Spinal cord (tissue), 10 donors: ENCODE data around the gene HFE. TPM values are rescaled to one million over a fixed set of nuclear protein-coding genes. Genes with fewer than 3 reads are reported as not detected.

ENCODE experiments used
- DNase-seq, 6 donors: peaks; one replicate each; pipeline versions ENCODE4 v3.0.0 to v3.0.0-alpha.2; 2013 to 2015; ENCODE audit warnings: low spot score in 6 of 6, low read depth in 4 of 6
- H3K27ac ChIP-seq: one replicate; pipeline ENCODE4 v1.5.1; 2013; ENCODE audit warnings: low read depth, low read length, control low read depth
- H3K27me3 ChIP-seq: one replicate; pipeline ENCODE4 v1.6.1; 2013; ENCODE audit warnings: low read length; ENCODE audit not compliant: control insufficient read depth, insufficient read depth
- H3K36me3 ChIP-seq: one replicate; pipeline ENCODE4 v1.6.1; 2013; ENCODE audit warnings: low read length; ENCODE audit not compliant: control insufficient read depth, insufficient read depth
- H3K4me1 ChIP-seq: one replicate; pipeline ENCODE4 v1.6.1; 2013; ENCODE audit warnings: low read length; ENCODE audit not compliant: control insufficient read depth, insufficient read depth
- H3K4me3 ChIP-seq: one replicate; pipeline ENCODE4 v1.5.1; 2013; ENCODE audit warnings: low read depth, low read length, control low read depth
- H3K9me3 ChIP-seq: one replicate; pipeline ENCODE4 v1.6.1; 2013; ENCODE audit warnings: low read length; ENCODE audit not compliant: control insufficient read depth, insufficient read depth
- WGBS: methylation state at CpG from one replicate; pipeline ENCODE4 v1.1.5; 2013; ENCODE audit warnings: missing lambda C conversion rate; ENCODE audit not compliant: insufficient coverage; 5-methylcytosine and 5-hydroxymethylcytosine counted together
- polyA plus RNA-seq, 2 donors: library from polyadenylated mRNA; unstranded; fragments of 120-200 nt; gene quantifications; one replicate each; pipeline ENCODE4 v1.2.1, GENCODE V29; 2013; ENCODE audit not compliant: insufficient read length in 2 of 2
- total RNA-seq, 2 donors: library from RNA; depleted of rRNA in 1 of 2; stranded (reverse); fragments of 120-200 nt in 1 of 2; fragments of >200 nt in 1 of 2; gene quantifications; one replicate each; pipeline versions ENCODE4 v1.2.3 to v1.2.4, GENCODE V29; 2013 to 2014
- donor health status: healthy.

Gene HFE
- total and polyA plus RNA-seq, 4 donors: 4.2 to 8.9 (median 5.3) TPM

DNA sequence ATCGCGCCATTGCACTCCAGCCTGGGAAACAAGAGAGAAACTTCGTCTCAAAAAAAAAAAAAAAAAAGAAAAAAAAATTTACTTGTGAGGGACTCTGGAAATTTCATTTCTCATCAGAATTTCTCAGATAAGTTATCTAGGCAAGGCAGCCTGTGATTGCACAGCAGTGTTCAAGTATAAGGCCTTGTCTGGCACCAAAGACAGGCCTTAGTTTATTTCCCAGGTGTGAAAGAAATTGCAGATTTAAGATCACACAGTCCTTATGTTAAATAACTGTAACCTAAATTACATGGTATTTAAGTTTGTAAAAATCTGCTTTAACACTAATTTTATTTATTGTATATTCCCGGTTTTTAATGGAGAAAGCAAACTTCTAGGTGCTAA is 34.8 kb downstream of the HFE start:
- Histone ChIP-seq H3K27me3 (no peaks in the 10 kb centered on the region), H3K36me3 (no peaks in the 10 kb centered on the region), H3K27ac (peak overlapping the region; percentile 96), H3K4me1 (no peaks in the 10 kb centered on the region), H3K9me3 (no peaks in the 10 kb centered on the region), H3K4me3 (no peak overlapping the region)
- no CpG with 5 or more reads among the region's 4 CpGs for WGBS
- DNase-seq: no peak

DNA sequence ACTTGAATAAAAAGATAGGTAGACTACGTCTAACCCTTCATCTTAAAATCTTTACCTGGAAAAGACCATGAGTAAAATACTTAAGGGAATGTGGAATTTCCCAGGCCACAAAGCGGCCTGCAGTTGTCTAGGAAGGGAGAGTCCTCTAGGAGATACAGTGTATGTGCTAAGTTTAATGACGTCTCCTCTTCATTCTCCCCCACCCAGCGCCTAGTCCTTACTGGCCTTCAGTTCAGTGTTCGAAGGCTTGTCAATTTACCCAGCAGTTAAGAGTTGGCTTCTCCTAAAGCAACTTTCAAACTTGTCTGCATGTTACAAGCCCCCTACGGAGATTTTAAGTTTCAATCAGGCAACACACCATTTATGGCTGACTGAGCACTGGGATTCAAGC is 35.2 kb downstream of the HFE start:
- Histone ChIP-seq H3K4me3 (peak overlapping the region; percentile 99), H3K27me3 (no peaks in the 10 kb centered on the region), H3K27ac (peak overlapping the region; percentile 96), H3K36me3 (no peaks in the 10 kb centered on the region), H3K9me3 (no peaks in the 10 kb centered on the region), H3K4me1 (no peaks in the 10 kb centered on the region)
- no CpG with 5 or more reads among the region's 6 CpGs for WGBS
- no peak for DNase-seq

DNA sequence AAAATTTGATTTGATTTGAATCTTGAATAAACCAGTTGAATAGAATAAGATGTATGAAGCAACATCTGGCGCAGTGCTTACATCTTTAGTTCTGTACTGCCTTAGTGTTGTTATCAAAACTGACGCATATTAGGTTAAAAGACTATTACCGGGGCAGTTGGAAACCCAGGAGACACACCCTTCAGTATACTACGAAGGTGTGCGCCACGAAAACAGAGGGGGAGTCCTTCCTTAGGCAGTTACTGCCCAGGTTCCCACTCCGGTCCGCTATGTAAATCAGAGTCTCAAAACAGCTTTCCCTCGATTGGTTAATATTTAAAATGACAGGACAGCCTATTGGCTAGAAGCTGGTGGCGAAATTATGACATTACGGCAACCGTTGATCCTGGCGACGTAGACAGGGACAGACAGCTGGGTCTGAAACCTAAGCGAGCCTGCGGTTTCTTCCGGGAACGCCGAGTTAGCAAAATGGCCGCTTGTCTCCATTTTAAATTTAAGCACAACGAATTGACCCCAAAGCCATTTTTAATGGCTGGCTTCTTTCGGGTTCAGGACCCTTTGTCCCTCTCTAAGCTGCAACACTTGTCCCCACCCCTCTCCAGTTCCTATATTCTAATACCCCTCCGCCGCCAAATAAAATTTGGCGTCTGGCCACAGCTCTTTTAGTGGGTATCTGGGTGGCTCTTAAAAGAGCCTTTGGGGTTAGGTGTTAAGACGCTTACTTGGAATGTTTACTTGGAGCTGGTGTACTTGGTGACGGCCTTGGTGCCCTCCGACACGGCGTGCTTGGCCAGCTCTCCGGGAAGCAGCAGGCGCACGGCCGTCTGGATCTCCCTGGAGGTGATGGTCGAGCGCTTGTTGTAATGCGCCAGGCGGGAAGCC is 35.8 kb downstream of the HFE start:
- Histone ChIP-seq H3K4me3 (peak overlapping the region; percentile 99), H3K27ac (peak overlapping the region; percentile 96), H3K36me3 (peaks cover 5% of the 10 kb centered on the region), H3K27me3 (no peaks in the 10 kb centered on the region), H3K9me3 (no peaks in the 10 kb centered on the region), H3K4me1 (peaks cover 4% of the 10 kb centered on the region)
- DNase-seq: peak; percentile 91 to 100 (median 96)
- under 1% methylated on average over 35 of the region's 38 CpGs for WGBS

DNA sequence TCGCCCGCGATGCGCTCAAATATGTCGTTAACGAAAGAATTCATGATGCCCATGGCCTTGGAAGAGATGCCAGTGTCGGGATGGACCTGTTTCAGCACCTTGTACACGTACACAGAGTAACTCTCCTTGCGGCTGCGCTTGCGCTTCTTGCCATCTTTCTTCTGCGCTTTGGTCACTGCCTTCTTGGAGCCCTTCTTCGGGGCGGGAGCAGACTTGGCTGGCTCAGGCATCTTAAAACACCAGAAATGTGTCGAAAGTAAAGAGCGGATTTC is 36.4 kb downstream of the HFE start:
- Histone ChIP-seq H3K4me1 (peaks cover 4% of the 10 kb centered on the region), H3K9me3 (no peaks in the 10 kb centered on the region), H3K4me3 (peak overlapping the region; percentile 99), H3K27me3 (no peaks in the 10 kb centered on the region), H3K27ac (peak overlapping the region; percentile 96), H3K36me3 (peaks cover 6% of the 10 kb centered on the region)
- 0% methylated on average over 16 of the region's 16 CpGs for WGBS
- DNase-seq: no peak

DNA sequence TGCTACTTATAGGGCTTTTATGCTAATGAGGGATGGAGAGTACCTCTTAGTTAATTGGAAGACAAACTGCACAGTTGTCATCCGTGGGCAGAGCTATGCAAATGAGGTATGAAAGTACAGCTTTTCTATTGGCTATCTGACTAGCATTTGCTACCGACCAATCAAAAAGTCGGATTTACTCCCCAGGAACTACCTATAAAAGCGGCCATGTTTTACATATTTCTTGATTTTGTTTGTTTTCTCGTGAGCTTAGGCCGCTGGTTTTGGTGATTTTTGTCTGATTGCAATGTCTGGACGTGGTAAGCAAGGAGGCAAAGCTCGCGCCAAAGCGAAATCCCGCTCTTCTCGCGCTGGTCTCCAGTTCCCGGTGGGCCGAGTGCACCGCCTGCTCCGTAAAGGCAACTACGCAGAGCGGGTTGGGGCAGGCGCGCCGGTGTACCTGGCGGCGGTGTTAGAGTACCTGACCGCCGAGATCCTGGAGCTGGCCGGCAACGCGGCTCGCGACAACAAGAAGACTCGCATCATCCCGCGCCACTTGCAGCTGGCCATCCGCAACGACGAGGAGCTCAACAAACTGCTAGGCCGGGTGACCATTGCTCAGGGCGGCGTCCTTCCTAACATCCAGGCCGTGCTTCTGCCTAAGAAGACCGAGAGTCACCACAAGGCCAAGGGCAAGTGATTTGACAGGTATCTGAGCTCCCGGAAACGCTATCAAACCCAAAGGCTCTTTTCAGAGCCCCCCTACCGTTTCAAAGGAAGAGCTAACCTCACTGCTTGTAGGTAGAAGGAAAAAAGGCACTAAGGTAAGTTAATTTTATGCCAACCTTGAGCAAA is 36.9 kb downstream of the HFE start:
- DNase-seq: peak; percentile 91 to 99 (median 96)
- Histone ChIP-seq H3K4me1 (peaks cover 4% of the 10 kb centered on the region), H3K27me3 (no peaks in the 10 kb centered on the region), H3K27ac (peak overlapping the region; percentile 96), H3K4me3 (peak overlapping the region; percentile 99), H3K36me3 (peaks cover 7% of the 10 kb centered on the region), H3K9me3 (no peaks in the 10 kb centered on the region)
- WGBS: 0% methylated on average over 41 of the region's 45 CpGs

DNA sequence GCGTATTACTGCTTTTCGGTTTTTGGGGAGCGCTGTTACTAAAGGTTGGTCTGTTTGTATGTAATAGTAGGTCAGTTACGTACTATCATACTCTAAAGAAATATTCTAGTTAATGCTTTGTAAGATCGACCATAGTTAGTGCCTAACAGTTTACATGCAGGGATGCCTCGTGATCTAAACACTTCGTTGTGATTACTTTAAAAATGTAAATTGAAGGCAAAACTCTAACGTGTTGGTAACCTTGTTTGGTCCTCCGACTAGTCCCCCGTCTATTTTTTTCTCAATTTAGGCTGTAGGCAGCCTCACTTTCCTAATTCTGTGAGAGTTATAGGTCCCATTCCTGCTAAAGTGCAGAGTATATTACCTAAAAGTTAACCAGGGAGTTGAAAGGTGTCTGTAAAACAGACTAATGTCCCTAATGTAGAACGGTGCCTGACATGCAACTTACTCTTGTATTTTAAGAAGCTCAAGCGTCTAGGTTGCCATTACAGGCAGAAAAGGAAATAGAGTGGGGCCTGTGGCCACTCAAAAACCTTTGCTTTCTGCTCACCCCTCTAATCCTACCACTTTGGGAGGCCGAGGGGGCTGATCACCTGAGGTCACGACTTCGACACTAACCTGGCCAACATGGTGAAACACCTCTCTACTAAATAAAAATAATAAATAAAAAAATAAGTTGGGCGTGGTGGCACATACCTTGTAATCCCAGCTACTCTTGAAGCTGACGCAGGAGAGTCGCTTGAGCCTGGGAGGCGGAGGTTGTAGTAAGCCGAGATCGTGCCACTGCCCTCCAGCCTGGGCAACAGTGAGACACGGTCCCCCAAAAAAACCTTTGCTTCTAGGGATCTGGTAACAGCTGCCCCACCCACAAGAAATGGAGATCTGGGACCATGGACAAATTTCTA is 37.8 kb downstream of the HFE start:
- Histone ChIP-seq H3K4me3 (peak overlapping the region; percentile 99), H3K9me3 (no peaks in the 10 kb centered on the region), H3K27ac (peak overlapping the region; percentile 96), H3K36me3 (peaks cover 9% of the 10 kb centered on the region), H3K27me3 (no peaks in the 10 kb centered on the region), H3K4me1 (peaks cover 4% of the 10 kb centered on the region)
- 0% methylated on average over 7 of the region's 22 CpGs for WGBS
- DNase-seq: peak in 4 of 6 donors; percentile 12 to 69 (median 50)

DNA sequence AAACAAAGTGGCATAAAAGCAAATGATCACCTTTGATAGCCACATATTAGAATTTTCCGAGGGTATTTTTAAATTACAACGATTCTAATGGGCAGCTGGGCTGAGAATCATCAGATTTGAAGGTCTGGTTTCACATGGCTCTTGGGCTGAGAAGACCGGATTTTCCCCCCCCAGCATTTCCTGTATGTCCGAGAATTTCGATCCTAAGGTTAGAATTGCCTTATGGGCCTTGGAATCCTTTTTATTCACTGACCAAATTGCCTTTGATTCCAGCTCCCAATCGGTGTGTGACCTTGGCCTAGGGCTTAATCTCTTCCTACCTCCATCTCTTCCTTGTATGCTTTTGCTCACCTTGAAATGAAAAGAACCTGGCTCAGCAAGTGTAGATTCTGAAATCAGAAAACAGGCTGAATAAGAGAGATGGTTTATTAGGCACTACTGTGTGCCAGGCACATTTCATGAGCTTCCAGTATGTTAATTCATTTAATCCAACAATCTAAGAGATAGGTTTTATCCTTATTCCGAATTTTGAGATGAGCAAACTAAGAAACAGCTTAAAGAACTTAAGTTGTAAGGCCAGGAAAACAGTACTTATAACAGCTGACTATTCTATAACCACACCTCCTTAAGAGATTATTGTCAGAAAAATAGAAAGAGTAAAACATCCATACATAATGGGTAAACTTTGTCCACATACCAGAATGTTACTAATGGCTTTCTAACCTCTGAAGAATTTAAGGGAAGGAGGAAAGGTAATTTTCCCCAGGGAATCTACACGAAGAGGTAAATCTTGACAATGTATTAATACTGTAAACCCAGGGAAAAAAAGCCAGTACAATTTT is 39.4 kb downstream of the HFE start:
- no peak for DNase-seq
- peaks cover 9% of the 10 kb centered on the region for H3K4me1 ChIP-seq
- H3K4me3 ChIP-seq: peak overlapping the region; percentile 99
- H3K27ac ChIP-seq: peak overlapping the region; percentile 96
- H3K9me3 ChIP-seq: no peaks in the 10 kb centered on the region
- H3K36me3 ChIP-seq: peaks cover 12% of the 10 kb centered on the region
- no peaks in the 10 kb centered on the region for H3K27me3 ChIP-seq
- 0% methylated on average over 4 of the region's 8 CpGs for WGBS

DNA sequence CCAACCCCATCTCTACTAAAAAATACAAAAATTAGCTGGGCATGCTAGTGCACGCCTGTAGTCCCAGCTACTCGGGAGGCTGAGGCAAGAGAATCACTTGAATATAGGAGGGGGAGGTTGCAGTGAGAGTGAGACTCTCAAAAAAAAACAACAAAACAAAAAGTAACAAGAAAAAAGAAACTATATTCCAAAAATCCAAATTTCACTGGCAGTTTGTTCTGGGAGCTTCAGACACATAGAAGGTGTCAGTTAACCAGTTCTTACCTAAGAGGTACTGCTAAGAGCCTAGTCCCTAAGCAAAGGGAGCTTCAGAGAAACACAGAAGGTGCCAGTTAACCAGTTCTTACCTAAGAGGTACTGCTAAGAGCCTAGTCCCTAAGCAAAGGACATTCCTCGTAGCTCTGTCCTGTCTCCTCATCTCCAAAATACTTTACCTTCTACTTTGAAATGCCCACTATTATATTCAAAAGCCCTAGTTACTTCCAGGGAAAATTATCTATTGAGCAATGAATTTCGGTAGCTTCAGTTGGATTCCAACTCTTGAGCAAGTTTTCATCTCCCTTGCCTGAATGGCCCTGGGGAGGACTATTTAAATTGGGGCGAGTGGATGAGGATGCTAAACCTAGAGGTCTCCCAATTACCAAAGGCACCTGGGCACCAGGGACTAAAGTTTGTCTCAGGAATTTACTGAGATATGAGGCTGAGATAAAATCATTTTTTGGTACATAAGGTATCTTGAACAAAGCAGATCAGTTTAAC is 41.0 kb downstream of the HFE start:
- no peaks in the 10 kb centered on the region for H3K27me3 ChIP-seq
- H3K4me3 ChIP-seq: no peak overlapping the region
- H3K9me3 ChIP-seq: no peaks in the 10 kb centered on the region
- no peak for DNase-seq
- H3K4me1 ChIP-seq: peaks cover 9% of the 10 kb centered on the region
- 100% methylated on average over 1 of the region's 5 CpGs for WGBS
- H3K36me3 ChIP-seq: peaks cover 12% of the 10 kb centered on the region
- no peak overlapping the region for H3K27ac ChIP-seq
